ENCODE data around the gene NAGS.

DNA sequence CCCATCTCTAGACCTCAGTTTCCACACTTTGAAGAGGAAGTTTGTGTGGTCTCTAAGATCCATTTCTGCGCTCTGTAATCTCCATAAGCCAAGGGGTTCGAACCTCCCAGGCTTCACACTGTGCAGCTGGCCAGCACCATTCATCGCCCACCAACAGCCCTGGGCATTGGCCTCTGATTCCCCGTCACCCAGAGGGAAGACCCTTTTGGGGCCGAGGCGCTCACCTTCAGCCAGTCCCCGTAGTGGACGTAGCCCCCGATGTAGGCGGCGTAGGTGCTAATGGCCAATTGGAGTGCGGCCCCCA lies 9.7 kb downstream of the NAGS start:
- TF ChIP-seq, protein P1, sequence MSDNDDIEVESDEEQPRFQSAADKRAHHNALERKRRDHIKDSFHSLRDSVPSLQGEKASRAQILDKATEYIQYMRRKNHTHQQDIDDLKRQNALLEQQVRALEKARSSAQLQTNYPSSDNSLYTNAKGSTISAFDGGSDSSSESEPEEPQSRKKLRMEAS (IDR thresholded peaks at IDR 0.05; ENCODE audit: low read depth) = no peak
- TF ChIP-seq POLR2AphosphoS5 (IDR thresholded peaks at IDR 0.05; ENCODE audit: low read depth, low read length) = no peak
- TF ChIP-seq, protein P2, sequence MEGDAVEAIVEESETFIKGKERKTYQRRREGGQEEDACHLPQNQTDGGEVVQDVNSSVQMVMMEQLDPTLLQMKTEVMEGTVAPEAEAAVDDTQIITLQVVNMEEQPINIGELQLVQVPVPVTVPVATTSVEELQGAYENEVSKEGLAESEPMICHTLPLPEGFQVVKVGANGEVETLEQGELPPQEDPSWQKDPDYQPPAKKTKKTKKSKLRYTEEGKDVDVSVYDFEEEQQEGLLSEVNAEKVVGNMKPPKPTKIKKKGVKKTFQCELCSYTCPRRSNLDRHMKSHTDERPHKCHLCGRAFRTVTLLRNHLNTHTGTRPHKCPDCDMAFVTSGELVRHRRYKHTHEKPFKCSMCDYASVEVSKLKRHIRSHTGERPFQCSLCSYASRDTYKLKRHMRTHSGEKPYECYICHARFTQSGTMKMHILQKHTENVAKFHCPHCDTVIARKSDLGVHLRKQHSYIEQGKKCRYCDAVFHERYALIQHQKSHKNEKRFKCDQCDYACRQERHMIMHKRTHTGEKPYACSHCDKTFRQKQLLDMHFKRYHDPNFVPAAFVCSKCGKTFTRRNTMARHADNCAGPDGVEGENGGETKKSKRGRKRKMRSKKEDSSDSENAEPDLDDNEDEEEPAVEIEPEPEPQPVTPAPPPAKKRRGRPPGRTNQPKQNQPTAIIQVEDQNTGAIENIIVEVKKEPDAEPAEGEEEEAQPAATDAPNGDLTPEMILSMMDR (IDR thresholded peaks at IDR 0.05) = no peak
- no peak for TF ChIP-seq SMC3 (IDR thresholded peaks at IDR 0.05; ENCODE audit: low read depth, low read length)
- TF ChIP-seq, protein P3, sequence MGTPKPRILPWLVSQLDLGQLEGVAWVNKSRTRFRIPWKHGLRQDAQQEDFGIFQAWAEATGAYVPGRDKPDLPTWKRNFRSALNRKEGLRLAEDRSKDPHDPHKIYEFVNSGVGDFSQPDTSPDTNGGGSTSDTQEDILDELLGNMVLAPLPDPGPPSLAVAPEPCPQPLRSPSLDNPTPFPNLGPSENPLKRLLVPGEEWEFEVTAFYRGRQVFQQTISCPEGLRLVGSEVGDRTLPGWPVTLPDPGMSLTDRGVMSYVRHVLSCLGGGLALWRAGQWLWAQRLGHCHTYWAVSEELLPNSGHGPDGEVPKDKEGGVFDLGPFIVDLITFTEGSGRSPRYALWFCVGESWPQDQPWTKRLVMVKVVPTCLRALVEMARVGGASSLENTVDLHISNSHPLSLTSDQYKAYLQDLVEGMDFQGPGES (IDR thresholded peaks at IDR 0.05; ENCODE audit: low read depth, low read length) = no peak
- TF ChIP-seq EP300 (IDR thresholded peaks at IDR 0.05; ENCODE audit: borderline replicate concordance in 1 of 2, low read depth in 1 of 2, low read length in 1 of 2) = no peak

Measured in SK-N-SH (cell line).